SH-SY5Y (cell line): ENCODE measurements around the gene TTC28.
A peak's percentile ranks its signal among the peaks of the same experiment; 100 is the strongest.

Source experiments
- GATA2 ChIP-seq: IDR thresholded peaks from 2 replicates; pipeline ENCODE4 v1.6.1; 2011; ENCODE audit warnings: mild to moderate bottlenecking, low read depth, low read length
- GATA3 ChIP-seq: IDR thresholded peaks from 2 replicates; pipeline ENCODE4 v1.6.1; 2011; ENCODE audit warnings: low read depth, mild to moderate bottlenecking, low read length, moderate library complexity

Gene TTC28

GRCh38 chr22:28018461-28018927 lies 661.1 kb downstream of the TTC28 start:
- TF ChIP-seq GATA3 (no peak), GATA2 (no peak)

- TF ChIP-seq GATA2 (no peak), GATA3 (no peak)
Measured at GRCh38 chr22:28017859-28018258, 661.8 kb downstream of the TTC28 start.

- TF ChIP-seq GATA3 (no peak), GATA2 (no peak)
Measured at GRCh38 chr22:28017558-28017820, 662.2 kb downstream of the TTC28 start.

- TF ChIP-seq GATA3: no peak
- TF ChIP-seq GATA2: no peak
Measured at GRCh38 chr22:28016781-28017557, 662.7 kb downstream of the TTC28 start.

- no peak for TF ChIP-seq GATA3
- TF ChIP-seq GATA2: peak; percentile 83
Measured at GRCh38 chr22:28015676-28016601, 663.7 kb downstream of the TTC28 start.

- TF ChIP-seq GATA2 (no peak), GATA3 (no peak)
Measured at GRCh38 chr22:28015046-28015425, 664.6 kb downstream of the TTC28 start.

GRCh38 chr22:28014211-28015045 lies 665.2 kb downstream of the TTC28 start:
- TF ChIP-seq GATA3 (no peak), GATA2 (no peak)

- no peak for TF ChIP-seq GATA3
- TF ChIP-seq GATA2: no peak
Measured at GRCh38 chr22:28013611-28014010, 666.0 kb downstream of the TTC28 start.

GRCh38 chr22:28012832-28013460 lies 666.7 kb downstream of the TTC28 start:
- TF ChIP-seq GATA2 (no peak), GATA3 (no peak)

- no peak for TF ChIP-seq GATA2
- no peak for TF ChIP-seq GATA3
Measured at GRCh38 chr22:28009272-28009827, 670.3 kb downstream of the TTC28 start.

GRCh38 chr22:28008649-28009048 lies 671.0 kb downstream of the TTC28 start:
- no peak for TF ChIP-seq GATA3

- no peak for TF ChIP-seq GATA2
- TF ChIP-seq GATA3: no peak
Measured at GRCh38 chr22:28008056-28008455, 671.6 kb downstream of the TTC28 start.

- no peak for TF ChIP-seq GATA3
- TF ChIP-seq GATA2: no peak
Measured at GRCh38 chr22:28006271-28006670, 673.4 kb downstream of the TTC28 start.
